Measurements from ENCODE around the gene POLN.

Gene POLN

GRCh38 chr4:2264481-2265041 lies 22.6 kb upstream of the POLN start:
- DNase-seq = no peak

- DNase-seq = no peak
These were observed 22.0 kb upstream of the POLN start for GRCh38 chr4:2263926-2264321.

DNA sequence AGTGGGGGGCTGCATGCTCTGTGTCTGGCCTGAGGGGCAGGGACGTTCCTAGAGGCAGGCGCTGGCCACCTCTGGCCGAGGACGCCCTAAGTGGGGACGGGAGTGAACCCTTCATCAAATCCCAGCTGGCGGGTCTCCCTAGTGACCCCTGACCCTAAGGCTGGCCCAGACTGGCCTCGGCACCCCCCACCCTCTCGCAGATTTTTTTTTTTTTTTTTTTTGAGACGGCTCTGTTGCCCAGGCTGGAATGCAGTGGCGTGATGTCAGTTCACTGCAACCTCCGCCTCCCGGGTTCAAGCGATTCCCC lies 21.0 kb upstream of the POLN start:
- DNase-seq = no peak

DNA sequence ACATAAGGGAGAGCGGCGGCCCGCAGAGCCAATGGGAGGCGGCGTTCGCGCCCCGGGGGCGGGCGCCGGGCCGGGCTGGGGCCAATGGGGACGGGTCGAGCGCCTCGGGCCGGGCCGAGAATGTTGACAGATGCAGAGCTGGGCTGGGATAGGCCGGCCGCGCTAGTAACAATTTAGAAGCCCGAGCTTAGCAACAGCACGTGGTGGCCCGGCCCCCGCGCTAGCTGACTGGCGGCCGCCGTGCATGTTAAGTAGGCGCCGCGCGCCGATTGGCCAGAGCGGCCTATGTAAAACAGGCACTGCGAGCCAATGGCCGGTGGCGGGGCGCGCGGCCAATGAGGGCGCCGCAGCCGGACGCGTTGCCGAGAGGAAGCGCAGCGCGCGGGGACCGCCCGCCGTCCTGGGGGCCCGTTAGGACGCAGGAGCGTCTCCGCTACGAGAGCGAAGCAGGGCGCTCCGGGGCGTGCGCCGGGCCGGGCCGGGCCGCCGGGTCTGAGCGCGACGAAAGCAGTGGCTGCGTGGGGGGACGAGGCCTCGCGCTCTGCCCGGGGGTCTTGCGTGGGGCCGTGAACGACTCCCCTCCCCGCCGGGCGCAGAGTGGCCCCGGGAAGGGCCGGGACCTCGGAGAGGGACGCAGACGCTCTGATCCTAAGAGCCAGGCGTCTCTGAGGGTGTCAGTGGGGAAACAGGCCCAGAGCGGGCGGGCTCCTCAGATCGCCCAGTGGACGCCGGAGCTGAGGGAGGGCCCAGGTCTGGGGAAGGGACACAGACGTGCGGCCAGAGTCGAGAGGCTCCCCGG lies 20.4 kb upstream of the POLN start:
- DNase-seq = peak; percentile 78 to 100 (median 99)

DNA sequence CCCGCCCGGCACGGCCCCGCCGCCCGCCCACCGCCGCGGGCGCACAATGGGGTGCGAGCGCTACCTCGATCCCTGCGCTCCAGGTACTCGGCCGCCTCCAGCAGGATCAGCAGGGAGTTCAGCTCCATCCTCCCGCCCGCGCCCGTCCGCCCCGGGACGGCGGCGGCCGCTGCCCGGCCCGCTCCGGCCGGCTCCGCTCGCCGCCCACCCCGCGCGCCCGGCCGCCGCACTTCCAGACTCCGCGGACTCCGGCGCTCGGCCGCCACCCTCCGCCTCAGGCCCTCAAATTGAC lies 19.9 kb upstream of the POLN start, which contains the start of gene MXD4:
TSS of gene MXD4 (minus strand) at position 257 of the 292 bp plus-strand sequence. CDS start at position 128, 129 bp downstream.
- DNase-seq = no peak

DNA sequence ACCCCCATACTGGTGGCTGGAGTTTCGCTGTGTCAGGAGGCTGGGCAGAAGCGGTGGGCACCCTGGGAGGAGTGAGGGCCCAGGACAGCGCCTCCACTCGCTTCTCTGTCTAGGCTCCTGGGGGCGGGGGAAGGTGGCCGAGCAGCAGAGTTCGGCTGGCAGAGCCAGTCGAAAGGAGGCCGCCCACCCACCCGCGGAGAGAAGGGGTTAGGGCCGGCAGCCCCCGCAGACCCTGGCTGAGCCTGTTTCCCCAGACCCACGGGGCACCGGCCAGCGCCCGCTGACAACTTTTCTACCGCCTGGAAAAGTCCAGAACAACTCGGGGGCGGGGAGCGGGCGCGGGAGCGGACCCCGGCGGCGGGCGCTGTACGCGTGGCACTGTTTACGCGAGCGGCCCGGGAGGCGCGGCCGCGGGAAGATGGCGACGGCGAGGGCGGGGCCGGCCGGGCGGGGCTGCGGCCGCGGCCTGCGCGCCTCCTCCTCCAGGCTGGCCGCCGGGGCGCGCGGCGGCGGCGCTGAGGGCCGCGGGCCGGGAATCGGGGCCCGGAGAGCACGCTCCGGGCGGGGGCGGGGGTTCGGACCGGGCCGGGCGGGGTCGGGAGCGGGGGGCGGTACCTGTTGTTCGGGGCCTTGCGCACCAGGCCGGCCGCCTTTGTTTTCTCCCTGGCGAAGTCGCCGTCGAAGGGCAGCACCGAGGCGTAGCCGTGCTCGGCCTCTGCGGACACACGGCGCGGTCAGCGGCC lies 19.4 kb upstream of the POLN start:
- peak in 8 of 56 donors; percentile 18 to 64 (median 34) for DNase-seq

GRCh38 chr4:2260344-2261109 lies 18.6 kb upstream of the POLN start:
- no peak for DNase-seq

DNA sequence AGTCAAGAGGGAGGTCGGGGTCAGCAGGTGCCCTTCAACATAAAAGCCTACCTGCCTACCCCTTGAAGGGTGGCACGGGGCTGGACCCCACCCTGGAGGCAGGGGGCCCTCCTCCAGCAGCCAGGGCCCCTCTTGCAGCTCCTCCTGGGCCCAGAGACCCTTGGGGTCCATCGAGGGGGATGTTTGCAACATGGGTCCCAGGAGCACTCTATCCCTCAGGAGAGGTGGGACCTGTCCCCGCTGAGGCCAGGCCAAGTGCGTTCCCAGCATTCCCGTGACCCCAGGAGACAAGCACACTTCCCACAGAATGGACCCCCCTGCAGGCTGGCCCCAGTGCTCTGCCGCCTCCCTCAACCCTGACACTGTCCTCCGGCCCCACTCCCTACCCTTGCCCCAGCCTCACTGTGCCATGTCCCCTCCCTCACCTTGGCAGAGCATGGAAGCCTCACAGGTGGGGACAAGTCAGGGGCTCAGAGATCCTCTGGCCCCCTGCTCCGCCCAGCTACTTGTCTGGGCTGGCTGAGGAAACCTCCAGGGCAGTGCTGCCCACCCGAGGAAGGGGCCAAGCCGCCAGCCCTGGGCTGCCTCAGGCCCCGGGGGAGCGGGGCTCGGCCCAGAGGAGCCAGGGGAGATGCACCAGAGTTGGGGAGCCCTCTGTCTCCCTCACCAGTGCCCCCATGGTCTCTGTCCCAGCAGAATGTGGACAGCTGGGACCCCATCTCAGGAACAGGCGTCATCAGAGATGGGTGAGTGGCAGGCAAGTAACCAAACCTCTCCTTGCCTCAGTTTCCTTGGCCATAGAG lies 17.8 kb upstream of the POLN start:
- no peak for DNase-seq

- DNase-seq = no peak
These were observed 17.2 kb upstream of the POLN start for GRCh38 chr4:2259036-2259540.

DNA sequence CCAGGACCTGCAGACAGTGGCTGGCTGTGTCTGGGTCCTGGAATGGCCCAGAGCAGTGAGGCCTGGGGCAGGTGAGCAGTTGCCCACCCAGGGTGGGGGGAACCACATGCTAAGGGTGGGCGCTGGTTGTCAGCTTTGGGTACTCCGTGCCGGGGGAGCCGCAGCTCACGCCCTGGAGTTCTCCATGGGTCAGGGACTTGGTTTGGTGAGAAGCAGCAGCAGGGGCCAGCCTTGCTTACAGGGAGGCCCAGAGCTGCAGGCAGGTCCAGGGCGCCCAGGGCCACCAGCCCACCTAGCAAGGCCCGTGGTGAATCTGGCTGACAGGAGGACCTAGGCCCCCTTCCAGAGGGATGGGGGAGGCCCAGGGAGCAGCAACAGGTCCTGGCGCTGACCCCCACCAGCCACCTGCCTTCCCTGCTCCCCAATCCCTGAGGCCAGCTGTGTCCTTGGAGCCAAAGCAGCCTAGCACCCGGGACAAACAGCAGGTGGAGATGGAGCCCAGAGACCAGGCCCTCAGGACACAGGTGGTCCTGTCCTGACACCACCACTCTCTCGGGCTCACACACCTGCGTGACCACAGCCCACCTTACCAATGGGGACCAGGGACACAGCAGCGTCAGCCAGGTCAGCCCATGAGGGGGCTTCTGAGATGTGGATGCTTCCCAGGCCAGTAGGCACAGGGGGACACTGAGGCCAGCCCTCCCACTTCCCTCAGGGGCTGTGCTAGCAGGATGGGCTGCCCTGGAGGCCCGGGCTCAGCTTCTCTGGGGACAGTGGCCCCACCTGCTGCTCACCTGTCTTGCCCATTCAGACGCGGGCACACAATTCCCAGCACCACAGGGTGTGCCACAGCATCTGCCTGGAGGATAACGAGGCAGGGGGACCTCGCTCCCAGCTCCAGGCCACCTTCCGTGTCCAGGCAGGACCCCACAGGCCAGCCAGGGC lies 16.4 kb upstream of the POLN start:
- no peak for DNase-seq

DNA sequence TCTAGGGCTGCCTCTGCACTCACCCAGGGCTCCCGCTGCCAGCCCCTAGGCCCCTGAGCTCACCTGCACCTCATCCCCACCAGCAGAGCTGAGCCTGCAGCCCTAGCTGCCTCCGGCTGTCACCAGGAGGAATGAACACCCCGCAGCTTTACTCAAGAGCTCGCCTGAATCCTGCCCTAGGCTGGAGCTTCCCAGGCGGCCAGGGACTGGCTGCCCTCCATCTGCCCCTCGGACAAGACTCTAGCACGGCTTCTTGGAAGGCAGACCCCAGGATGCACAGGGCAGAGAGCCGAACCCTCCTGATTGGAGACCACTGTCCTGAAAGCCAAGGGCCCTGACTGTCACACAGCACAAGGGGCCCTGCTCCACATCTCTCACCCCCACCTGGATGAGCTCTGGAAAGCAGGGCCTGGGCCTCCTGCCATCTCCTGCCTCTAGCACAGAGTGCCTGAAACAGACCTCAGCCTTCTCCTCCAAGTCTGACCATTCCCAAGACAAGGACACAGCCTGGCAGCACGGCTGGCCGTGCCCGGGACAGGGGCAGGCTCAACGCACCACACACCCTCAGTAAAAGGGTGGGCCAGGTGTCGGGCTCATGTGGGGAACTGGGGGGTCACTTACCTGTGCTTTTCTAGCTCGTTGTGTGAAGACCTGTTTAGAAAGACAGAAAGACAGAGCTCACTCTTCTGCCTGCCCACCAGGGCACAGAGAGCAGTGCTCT lies 15.6 kb upstream of the POLN start:
- peak in 2 of 56 donors; percentile 27 to 38 for DNase-seq

DNA sequence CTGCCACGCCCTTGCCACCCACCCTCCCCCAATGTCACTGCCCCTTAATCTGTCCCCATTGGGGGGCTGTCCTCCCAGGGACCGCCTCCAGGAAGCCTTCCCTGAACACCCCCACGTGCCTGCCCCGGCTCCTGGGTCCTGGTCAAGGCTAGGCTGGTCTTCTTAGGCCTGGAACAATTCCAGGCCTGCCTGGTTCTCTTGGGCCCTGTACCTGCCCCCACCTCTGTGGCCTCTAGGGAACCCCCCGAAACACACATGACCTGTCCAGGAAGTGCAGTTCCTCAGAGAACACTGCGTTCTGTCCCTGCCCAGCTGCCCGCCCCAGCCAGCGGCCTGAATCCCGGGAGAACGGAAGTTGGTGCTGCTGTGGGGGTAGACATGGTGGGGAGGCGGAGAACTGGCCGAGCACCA lies 14.9 kb upstream of the POLN start:
- no peak for DNase-seq

GRCh38 chr4:2256156-2256731 lies 14.3 kb upstream of the POLN start:
- DNase-seq = peak in 1 of 56 donors; percentile 54

GRCh38 chr4:2255501-2256155 lies 13.7 kb upstream of the POLN start:
- DNase-seq = peak in 5 of 56 donors; percentile 35 to 64 (median 37)

DNA sequence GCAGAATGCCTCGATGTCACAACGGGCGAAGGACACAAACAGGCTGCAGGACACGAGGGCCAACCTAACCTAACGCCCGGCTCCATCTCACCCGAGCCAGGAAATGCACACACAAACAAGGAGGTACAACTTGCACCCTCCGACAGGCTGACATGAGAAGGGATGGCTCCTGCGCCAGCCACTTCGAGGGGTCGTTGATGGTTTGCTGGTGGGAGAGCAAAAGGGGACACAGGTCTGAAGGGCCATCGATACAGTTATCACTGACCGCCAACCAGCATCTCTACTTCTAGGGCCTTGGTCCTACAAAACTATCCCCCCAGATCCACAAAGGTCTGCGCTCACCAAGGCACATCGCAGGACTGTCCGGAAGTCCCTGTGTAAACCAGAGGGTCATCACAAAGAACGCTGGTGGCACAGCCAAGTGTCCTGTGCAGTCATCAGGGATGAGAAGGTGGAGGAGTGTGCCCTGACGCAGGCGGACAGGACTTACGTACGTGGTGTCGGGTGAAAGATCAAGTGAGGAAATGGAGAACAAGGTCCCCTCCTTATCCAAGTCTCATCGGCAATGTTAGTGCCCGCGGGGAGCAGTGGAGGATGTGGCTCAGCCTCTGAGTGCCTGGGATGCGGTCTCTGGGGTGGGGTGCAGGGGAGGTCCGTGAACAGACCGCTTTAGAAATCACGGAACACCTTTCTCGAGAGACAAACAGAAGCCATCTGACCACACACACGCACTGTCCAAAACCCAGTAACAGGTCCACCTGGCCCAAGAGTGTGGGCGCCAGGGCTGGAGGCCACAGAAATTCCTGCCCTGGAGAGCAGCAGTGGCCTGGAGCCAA lies 13.0 kb upstream of the POLN start:
- DNase-seq = no peak

- no peak for DNase-seq
These were observed 11.5 kb upstream of the POLN start for GRCh38 chr4:2253160-2254084.

All from amygdala (tissue), 56 donors.